Stimulated activated effector memory CD8-positive, alpha-beta T cell treated with anti-CD3 and anti-CD28 coated beads, Interleukin-12 subunit alpha, Interleukin-12 subunit beta, amount 100 ng/mL, for 72 hours (primary cell): ENCODE measurements around the gene SHB.
"Not testable (repeated sequence)": the region's sequence is repeated elsewhere in the genome, so short reads cannot be mapped to it uniquely, and the experiment has no call there.

ENCODE experiments used
- ATAC-seq: fragments of 150-1000 bp; cut with Tn5 transposase; 2 replicates; pipeline ENCODE4 v1.10.0; 2021
- DNase-seq, 2 donors: peaks; one replicate each; pipeline ENCODE4 v3.0.0; 2021 to 2022; ENCODE audit warnings: low spot score in 2 of 2
- H3K27ac Mint-ChIP-seq: one replicate; pipeline ENCODE4 v1.8.0; 2022; ENCODE audit warnings: mild to moderate bottlenecking, mixed read lengths
- H3K36me3 Mint-ChIP-seq: one replicate; pipeline ENCODE4 v1.8.0; 2022; ENCODE audit warnings: mild to moderate bottlenecking, mixed read lengths
- H3K4me1 Mint-ChIP-seq: one replicate; pipeline ENCODE4 v1.8.0; 2022; ENCODE audit warnings: mixed read lengths
- H3K4me3 Mint-ChIP-seq: one replicate; pipeline ENCODE4 v1.8.0; 2022; ENCODE audit warnings: mild to moderate bottlenecking, mixed read lengths
- H3K9me3 Mint-ChIP-seq: one replicate; pipeline ENCODE4 v1.8.0; 2022; ENCODE audit warnings: mixed read lengths

The SHB gene

DNA sequence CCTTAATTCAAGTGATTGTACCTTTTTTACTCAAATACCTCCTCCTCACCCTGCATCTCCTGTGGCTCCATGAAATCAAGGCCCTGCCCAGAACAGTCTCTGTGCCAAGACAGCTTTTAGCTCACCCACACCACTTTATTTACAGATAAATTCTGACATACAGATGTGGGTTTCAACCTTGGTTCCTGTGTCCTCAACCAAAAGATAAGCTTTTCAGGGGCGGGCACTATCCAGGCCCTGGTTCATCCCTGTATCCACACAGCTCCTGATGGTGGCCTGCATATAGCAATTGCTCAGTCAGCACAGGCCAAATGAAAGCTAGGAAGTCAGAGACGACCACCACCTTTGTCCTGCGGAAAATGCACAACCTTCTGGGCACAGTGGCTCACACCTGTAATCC lies 8.3 kb downstream of the SHB start:
- ATAC-seq, result no peak

GRCh38 chr9:38059233-38059936 lies 9.6 kb downstream of the SHB start:
- H3K36me3 Mint-ChIP-seq, result no peaks in the 10 kb centered on the region
- no peaks in the 10 kb centered on the region for H3K9me3 Mint-ChIP-seq
- ATAC-seq (no peak), DNase-seq (no peak)
- peaks cover 5% of the 10 kb centered on the region for H3K4me1 Mint-ChIP-seq
- H3K27ac Mint-ChIP-seq, result no peak overlapping the region
- no peak overlapping the region for H3K4me3 Mint-ChIP-seq

More for the DNA sequence above, 8.3 kb downstream of the SHB start:
- no peak for DNase-seq
- Mint-ChIP-seq H3K36me3 (no peaks in the 10 kb centered on the region), H3K4me3 (no peak overlapping the region), H3K27ac (no peak overlapping the region), H3K9me3 (no peaks in the 10 kb centered on the region), H3K4me1 (peaks cover 9% of the 10 kb centered on the region)

DNA sequence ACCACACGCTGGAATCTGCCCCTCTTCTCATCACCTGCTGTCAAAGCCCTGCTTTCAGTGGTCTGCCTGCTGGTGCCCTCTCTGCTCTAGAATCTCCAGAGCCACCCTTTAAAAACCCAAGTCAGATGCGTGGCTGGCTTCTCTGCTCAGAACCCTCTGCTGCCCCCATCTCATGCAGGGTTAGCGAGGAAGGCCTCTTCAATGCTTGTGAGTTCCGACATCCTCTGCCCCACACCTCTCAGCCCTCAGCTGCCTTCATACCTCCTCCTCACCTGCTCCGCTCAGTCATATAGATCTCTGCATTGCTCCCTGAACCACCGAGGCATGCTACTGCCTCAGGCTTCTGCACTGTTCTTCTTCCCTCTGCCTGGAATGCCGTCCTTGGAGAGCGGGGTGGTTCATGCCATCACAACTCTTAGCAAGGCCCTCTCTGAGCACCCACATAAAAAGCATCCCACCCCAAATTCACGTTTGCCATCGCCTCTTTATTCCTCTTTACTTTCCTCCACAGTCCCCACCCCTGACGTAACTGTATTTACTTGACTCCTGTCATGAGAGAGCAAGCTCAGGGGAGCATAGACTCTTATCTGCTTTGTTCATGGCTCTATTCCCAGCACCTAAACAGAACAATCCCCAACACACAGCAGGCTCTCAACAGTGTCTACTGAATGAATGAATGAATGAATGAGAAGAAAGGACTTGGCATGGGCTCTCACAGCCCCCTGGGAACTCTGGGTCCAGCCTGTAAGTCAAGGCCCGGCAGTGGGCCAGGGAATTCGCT lies 10.4 kb downstream of the SHB start:
- ATAC-seq (no peak), DNase-seq (no peak)
- no peaks in the 10 kb centered on the region for H3K9me3 Mint-ChIP-seq
- H3K27ac Mint-ChIP-seq, result peak overlapping the region; percentile 23
- no peak overlapping the region for H3K4me3 Mint-ChIP-seq
- H3K4me1 Mint-ChIP-seq, result no peaks in the 10 kb centered on the region
- H3K36me3 Mint-ChIP-seq, result no peaks in the 10 kb centered on the region

DNA sequence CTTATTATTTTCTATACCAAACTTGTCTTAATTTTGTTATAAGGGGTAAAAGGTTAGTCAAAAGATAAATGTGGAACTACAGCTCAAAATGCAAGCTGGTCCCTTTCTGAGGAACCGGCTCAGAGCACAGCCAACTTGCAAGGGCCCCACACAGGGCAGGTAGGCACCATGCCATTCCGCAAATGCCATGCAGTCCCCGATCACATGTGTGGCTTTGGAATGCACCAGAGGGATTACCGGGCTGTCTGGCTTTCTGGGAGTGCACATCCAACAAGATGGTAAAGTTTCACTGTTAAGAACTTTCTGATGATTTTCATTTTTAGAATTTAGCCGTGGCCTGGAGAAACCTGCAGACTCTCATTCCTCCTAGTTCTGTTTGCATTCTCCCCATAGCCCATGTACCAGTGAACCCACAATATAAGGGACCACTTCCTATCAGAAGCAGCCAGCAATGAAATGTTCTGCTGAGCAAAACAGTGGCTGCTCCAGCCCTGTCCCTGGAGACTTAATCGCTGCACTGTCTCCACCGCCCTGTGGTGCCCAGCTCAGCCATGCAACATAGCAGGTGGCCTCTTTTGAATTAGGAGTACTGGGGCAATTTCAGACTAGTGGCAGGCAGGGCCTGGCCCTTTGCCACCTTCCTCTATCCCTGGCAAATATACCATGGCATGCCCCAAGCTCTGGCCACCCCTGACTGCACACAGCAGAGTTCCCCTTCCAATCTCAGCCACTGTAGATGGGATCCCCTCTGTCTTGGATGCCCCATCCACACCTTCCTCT lies 11.4 kb downstream of the SHB start:
- H3K36me3 Mint-ChIP-seq, result no peaks in the 10 kb centered on the region
- no peak overlapping the region for H3K4me3 Mint-ChIP-seq
- DNase-seq (no peak), ATAC-seq (peak; percentile 39)
- no peaks in the 10 kb centered on the region for H3K9me3 Mint-ChIP-seq
- peak overlapping the region; percentile 23 for H3K27ac Mint-ChIP-seq
- no peaks in the 10 kb centered on the region for H3K4me1 Mint-ChIP-seq

DNA sequence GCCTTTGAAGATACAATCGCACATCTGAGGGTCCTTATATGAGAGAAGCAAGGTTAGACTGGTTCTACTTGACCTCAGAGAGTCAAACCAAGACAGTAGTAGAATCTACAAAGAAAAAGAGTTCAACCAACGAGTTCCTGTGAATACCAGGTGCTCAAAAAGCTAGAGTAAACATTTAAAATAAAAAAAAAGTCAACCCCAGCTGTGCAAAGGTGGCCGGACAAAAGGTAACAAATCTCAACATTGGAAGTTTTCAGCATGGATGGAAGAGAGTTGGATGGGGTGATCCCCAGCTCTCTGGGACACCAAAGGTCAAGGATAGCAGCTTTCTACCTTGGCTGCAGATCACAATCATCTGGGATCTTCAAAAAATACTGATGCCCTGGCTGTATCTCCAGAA lies 14.4 kb downstream of the SHB start:
- no peaks in the 10 kb centered on the region for H3K4me1 Mint-ChIP-seq
- H3K9me3 Mint-ChIP-seq, result no peaks in the 10 kb centered on the region
- DNase-seq, result no peak
- H3K27ac Mint-ChIP-seq, result no peak overlapping the region
- no peaks in the 10 kb centered on the region for H3K36me3 Mint-ChIP-seq
- no peak overlapping the region for H3K4me3 Mint-ChIP-seq
- no peak for ATAC-seq

DNA sequence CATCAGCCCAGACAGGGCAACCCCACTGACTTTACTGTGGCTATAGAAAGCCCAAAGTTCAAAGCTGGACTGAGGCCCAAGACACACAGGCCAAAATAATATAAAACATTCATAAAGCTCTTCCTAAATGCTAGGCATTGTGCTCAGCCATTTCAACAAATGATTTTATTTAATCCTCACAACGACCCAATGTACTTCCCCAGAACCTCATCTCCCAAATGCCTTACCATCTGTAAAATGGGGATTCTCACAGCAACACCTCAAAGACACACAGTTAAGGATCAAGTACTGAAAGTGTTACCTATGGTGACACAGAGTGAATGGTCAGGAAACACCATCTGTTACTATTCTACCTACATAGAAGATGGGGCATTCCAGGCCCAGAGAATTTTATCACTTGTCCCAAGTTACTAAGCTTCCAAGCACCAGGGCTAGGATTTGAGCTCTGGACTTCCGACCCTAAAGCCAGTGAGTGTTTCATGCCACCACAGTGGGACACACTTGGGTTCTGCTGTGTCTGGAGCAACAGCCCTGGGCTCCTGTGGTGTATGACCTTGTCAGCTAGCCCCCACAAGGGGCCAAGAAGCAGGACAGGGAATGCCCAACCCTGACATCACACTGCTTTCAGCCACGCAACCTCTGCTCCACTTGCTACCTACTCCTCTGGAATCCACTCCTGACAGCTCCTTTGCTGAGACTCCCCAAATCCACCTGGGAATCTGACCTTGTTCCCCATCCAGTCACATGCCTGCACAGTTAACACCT lies 15.1 kb downstream of the SHB start:
- DNase-seq, result no peak
- no peak for ATAC-seq
- Mint-ChIP-seq H3K4me1 (no peaks in the 10 kb centered on the region), H3K36me3 (no peaks in the 10 kb centered on the region), H3K4me3 (no peak overlapping the region), H3K27ac (no peak overlapping the region), H3K9me3 (no peaks in the 10 kb centered on the region)

DNA sequence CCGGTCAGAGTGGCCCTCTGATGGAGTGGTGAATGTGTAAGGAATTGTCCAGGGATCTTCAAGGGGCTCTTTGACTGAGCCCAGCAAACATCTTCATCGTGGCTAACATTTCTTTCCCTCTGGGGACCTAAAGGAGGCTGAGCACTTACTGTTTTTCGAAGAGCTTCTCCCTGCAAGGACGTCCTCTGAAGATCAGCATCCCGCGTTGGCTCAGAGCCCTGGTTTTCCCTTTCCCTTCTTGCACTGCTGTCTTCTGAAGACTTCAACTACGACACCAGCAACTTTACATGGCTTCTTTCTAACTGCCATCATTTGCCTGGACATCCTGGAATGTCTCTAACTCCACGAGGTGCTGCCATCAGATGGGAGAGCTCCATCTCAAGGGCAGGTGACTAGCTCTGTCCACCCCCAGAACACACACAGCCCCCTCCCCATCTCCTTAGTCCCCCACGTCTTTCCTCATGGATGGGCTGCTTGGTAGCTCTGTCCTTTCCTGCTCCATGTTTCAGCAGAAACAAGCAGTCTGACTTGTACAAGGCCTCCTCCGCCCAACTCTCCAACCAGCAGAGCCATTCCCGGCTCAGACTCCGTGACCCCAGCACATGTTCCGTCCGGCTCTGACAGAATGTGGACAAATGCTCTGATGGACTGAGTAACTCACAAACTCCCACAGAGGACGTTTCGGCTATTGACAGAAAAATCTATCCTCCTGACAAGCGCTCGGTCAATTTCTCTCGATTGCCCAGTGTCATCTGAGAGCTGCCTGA lies 17.1 kb downstream of the SHB start:
- ATAC-seq (no peak), DNase-seq (no peak)
- no peaks in the 10 kb centered on the region for H3K36me3 Mint-ChIP-seq
- H3K9me3 Mint-ChIP-seq, result no peaks in the 10 kb centered on the region
- H3K4me3 Mint-ChIP-seq, result no peak overlapping the region
- no peak overlapping the region for H3K27ac Mint-ChIP-seq
- H3K4me1 Mint-ChIP-seq, result peaks cover 8% of the 10 kb centered on the region

- ATAC-seq (no peak), DNase-seq (no peak)
- Mint-ChIP-seq H3K36me3 (no peaks in the 10 kb centered on the region), H3K9me3 (no peaks in the 10 kb centered on the region), H3K4me3 (no peak overlapping the region), H3K4me1 (peaks cover 8% of the 10 kb centered on the region), H3K27ac (no peak overlapping the region)
Measured at GRCh38 chr9:38048316-38048969, 20.6 kb downstream of the SHB start.

GRCh38 chr9:38047301-38048251 lies 21.5 kb downstream of the SHB start:
- Mint-ChIP-seq H3K4me1 (peaks cover 8% of the 10 kb centered on the region), H3K9me3 (no peaks in the 10 kb centered on the region), H3K4me3 (no peak overlapping the region), H3K36me3 (no peaks in the 10 kb centered on the region), H3K27ac (no peak overlapping the region)
- ATAC-seq (no peak), DNase-seq (no peak)

DNA sequence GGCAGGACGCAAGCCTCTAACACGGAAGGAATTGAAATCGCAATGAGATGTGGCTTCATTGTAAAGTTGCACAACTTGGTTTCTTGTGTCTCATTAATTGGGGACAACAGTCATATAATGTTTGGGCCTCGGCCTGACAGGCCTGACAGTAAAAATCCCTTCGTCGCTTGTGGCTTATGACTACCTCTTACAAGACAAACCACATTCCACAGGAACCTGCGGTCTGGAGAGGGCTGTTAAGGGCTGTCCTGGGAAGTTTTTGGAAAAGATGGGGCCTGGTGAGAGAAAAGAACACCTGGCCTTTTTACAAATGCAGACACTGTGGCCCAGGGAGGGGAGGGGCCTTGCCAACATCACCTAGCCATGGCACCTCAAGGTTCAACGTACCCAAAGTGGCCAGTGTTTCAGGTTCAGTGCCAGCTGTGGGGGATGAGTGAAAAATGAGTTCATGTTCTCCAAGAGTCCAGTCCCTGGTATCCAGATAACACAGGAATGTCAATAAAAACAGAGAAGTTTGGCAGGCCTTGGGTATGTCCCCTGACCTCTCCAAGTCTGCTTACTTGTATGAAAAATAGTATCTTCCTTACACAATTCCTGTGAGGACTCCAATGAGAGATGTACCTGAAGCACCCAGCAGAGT lies 22.2 kb downstream of the SHB start:
- no peak for DNase-seq
- Mint-ChIP-seq H3K4me1 (peaks cover 8% of the 10 kb centered on the region), H3K27ac (no peak overlapping the region), H3K36me3 (no peaks in the 10 kb centered on the region), H3K4me3 (no peak overlapping the region), H3K9me3 (no peaks in the 10 kb centered on the region)
- ATAC-seq, result no peak

GRCh38 chr9:38045939-38046338 lies 23.1 kb downstream of the SHB start:
- H3K36me3 Mint-ChIP-seq, H3K9me3 Mint-ChIP-seq, H3K4me3 Mint-ChIP-seq, DNase-seq, H3K4me1 Mint-ChIP-seq, H3K27ac Mint-ChIP-seq, ATAC-seq: not testable (repeated sequence)

GRCh38 chr9:38044706-38045105 lies 24.3 kb downstream of the SHB start:
- no peak for DNase-seq
- Mint-ChIP-seq H3K4me3 (no peak overlapping the region), H3K9me3 (no peaks in the 10 kb centered on the region), H3K4me1 (peaks cover 8% of the 10 kb centered on the region), H3K36me3 (no peaks in the 10 kb centered on the region), H3K27ac (peak overlapping the region; percentile 68)
- ATAC-seq, result no peak
